GM23248 (cell line): ENCODE results near the gene MYCL. TPM values are rescaled to one million over a fixed set of nuclear protein-coding genes. Genes with fewer than 3 reads are reported as not detected.
"Not testable (repeated sequence)": the region's sequence is repeated elsewhere in the genome, so short reads cannot be mapped to it uniquely, and the experiment has no call there.

ENCODE experiments used
- DNase-seq: peaks from one replicate; pipeline ENCODE4 v3.0.0-alpha.2; 2015
- H2AFZ ChIP-seq: fragments of 200-600 bp; sonication (generic); 2 replicates; pipeline ENCODE4 v1.6.1; 2016; ENCODE audit warnings: antibody characterized with exemption
- H3F3A ChIP-seq: fragments of 200-600 bp; sonication (generic); 2 replicates; pipeline ENCODE4 v1.6.1; 2016; ENCODE audit warnings: mild to moderate bottlenecking, antibody characterized with exemption, mixed run types; ENCODE audit not compliant: insufficient read depth
- H3K27ac ChIP-seq: fragments of 200-600 bp; sonication (generic); 2 replicates; pipeline ENCODE4 v1.5.1; 2016; ENCODE audit warnings: mild to moderate bottlenecking
- H3K27me3 ChIP-seq: fragments of 200-600 bp; sonication (generic); replicated peaks from 2 replicates; pipeline ENCODE4 v1.6.1; 2016; ENCODE audit warnings: mild to moderate bottlenecking; ENCODE audit not compliant: insufficient read depth
- H3K36me3 ChIP-seq: fragments of 200-600 bp; sonication (generic); 2 replicates; pipeline ENCODE4 v1.6.1; 2016; ENCODE audit warnings: low read depth, mild to moderate bottlenecking
- H3K4me1 ChIP-seq: fragments of 200-600 bp; sonication (generic); 2 replicates; pipeline ENCODE4 v1.6.1; 2016; ENCODE audit warnings: mild to moderate bottlenecking; ENCODE audit not compliant: insufficient read depth
- H3K4me2 ChIP-seq: fragments of 200-600 bp; sonication (generic); one replicate; pipeline ENCODE4 v1.6.1; 2016; ENCODE audit warnings: mild to moderate bottlenecking; ENCODE audit not compliant: unreplicated experiment
- H3K4me3 ChIP-seq: fragments of 200-600 bp; sonication (generic); 2 replicates; pipeline ENCODE4 v1.5.1; 2016; ENCODE audit warnings: mild to moderate bottlenecking
- H3K79me2 ChIP-seq: fragments of 200-600 bp; sonication (generic); 2 replicates; pipeline ENCODE4 v1.6.1; 2016; ENCODE audit warnings: mild to moderate bottlenecking; ENCODE audit not compliant: insufficient read depth
- H3K9ac ChIP-seq: fragments of 200-600 bp; sonication (generic); 2 replicates; pipeline ENCODE4 v1.6.1; 2016; ENCODE audit warnings: mild to moderate bottlenecking
- H3K9me2 ChIP-seq: fragments of 200-600 bp; sonication (generic); 2 replicates; pipeline ENCODE4 v1.6.1; 2016; ENCODE audit warnings: mixed run types, mild to moderate bottlenecking, moderate library complexity; ENCODE audit not compliant: insufficient read depth
- H3K9me3 ChIP-seq: fragments of 200-600 bp; sonication (generic); one replicate; pipeline ENCODE4 v1.6.1; 2017; ENCODE audit warnings: low read depth
- H4K20me1 ChIP-seq: fragments of 200-600 bp; sonication (generic); 2 replicates; pipeline ENCODE4 v1.6.0; 2016; ENCODE audit not compliant: insufficient read depth
- EZH2 ChIP-seq: fragments of 200-600 bp; sonication (generic); IDR thresholded peaks from 2 replicates; pipeline ENCODE4 v1.6.1; 2018; ENCODE audit warnings: antibody characterized with exemption, mild to moderate bottlenecking; ENCODE audit not compliant: insufficient read depth, poor library complexity, severe bottlenecking
- EZH2phosphoT487 ChIP-seq: fragments of 200-600 bp; sonication (generic); IDR thresholded peaks from 2 replicates; pipeline ENCODE4 v1.6.1; 2018; ENCODE audit warnings: antibody characterized with exemption, moderate library complexity, mild to moderate bottlenecking, low read depth; ENCODE audit not compliant: insufficient read depth
- WGBS, 2 experiments: methylation state at CpG; one replicate each; pipeline ENCODE4 v1.1.6; 2015 to 2017; ENCODE audit warnings: low lambda C conversion rate in 2 of 2, low coverage in 1 of 2; ENCODE audit errors: missing lambda C conversion rate in 2 of 2; 5-methylcytosine and 5-hydroxymethylcytosine counted together
- in situ Hi-C: fragments of 300-500 bp; cut with MboI; formaldehyde crosslinking; loops from 2 replicates; pipeline ENCODE4 v1.15.0; 2020
- polyA plus RNA-seq: library from polyadenylated mRNA; unstranded; fragments of >200 nt; fragmentation: Nextera tagmentation; extraction: Ambion mirVana; gene quantifications from 2 replicates; pipeline ENCODE4 v1.2.1, GENCODE V29; 2016
- total RNA-seq: library from RNA; depleted of rRNA; stranded (reverse); fragments of >200 nt; shearing (Covaris generic); gene quantifications from 2 replicates; pipeline ENCODE4 v1.2.3, GENCODE V29; 2014

Gene MYCL
- total and polyA plus RNA-seq, 2 experiments from 2014 or later = 0.32 to 0.34 TPM

DNA sequence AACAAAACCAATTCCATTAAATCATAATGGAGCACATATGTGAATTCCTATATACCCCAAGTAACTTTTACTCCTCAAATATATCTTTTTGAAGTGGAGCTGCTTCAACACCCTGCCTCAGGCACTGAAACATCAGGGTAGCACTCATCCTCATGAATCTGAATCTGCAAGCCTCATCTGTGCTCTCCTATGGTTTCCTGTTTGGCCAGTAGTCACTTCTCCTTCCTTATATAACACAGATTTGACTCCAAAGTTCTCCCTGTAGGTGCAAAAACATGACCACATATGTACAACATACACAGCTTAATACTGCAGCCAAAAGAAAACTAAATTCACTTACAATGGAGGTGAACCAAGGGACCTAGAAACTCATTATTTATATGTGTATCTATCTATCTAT, 25.6 kb downstream of the MYCL start:
- Histone ChIP-seq H3K9me3 (no peaks in the 10 kb centered on the region), H3K9ac (no peak overlapping the region), H3K4me3 (no peak overlapping the region), H3K4me1 (no peaks in the 10 kb centered on the region), H3K79me2 (peaks cover 98% of the 10 kb centered on the region), H4K20me1 (no peaks in the 10 kb centered on the region; the same call in none of the 2 replicates), H3K27me3 (no peaks in the 10 kb centered on the region), H2AFZ (no peak overlapping the region), H3F3A (no peaks in the 10 kb centered on the region), H3K36me3 (0 out of 2 replicates have a peak, but pooled peaks cover 9% of the 10 kb centered on the region), H3K27ac (no peak overlapping the region), H3K4me2 (no peak overlapping the region), H3K9me2 (no peaks in the 10 kb centered on the region)
- in situ Hi-C loops = no loop called here
- DNase-seq = no peak
- TF ChIP-seq EZH2 = no peak
- no peak for TF ChIP-seq EZH2phosphoT487

DNA sequence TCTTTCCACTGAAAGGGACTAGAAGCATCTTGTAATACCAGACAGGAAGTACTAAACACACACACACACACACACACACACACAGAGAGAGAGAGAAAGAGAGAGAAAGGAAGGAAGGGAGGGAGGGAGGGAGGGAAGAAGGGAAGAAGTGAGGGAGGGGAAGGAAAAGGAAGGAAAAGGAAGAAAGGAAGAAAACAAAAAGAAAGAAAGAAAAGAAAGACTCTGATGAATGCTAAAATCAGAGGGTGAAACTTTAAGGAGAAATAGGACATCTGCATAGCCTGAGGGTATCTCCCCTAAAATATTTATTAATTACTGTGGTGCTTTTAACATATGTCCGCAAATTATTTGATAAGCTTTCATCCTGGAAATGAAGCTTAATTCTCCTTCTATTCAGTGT, 29.0 kb downstream of the MYCL start:
- Histone ChIP-seq H4K20me1 (no peaks in the 10 kb centered on the region; the same call in 1 of the 2 replicates), H3K9ac (no peak overlapping the region), H3F3A (peaks cover 8% of the 10 kb centered on the region), H3K27me3 (no peaks in the 10 kb centered on the region), H3K4me1 (peaks cover 6% of the 10 kb centered on the region), H3K4me2 (no peak overlapping the region), H3K9me2 (no peaks in the 10 kb centered on the region), H2AFZ (no peak overlapping the region), H3K9me3 (no peaks in the 10 kb centered on the region), H3K79me2 (peaks cover 93% of the 10 kb centered on the region), H3K4me3 (no peak overlapping the region), H3K36me3 (0 out of 2 replicates have a peak, but pooled peaks cover 8% of the 10 kb centered on the region), H3K27ac (no peak overlapping the region)
- in situ Hi-C loops = no loop called here
- TF ChIP-seq EZH2 (no peak), EZH2phosphoT487 (no peak)
- DNase-seq = no peak
- WGBS, 2 experiments = 93 to 98% methylated on average over 1 of the region's 1 CpG

GRCh38 chr1:39871796-39872195, 29.9 kb downstream of the MYCL start:
- H3K9me2 ChIP-seq = no peaks in the 10 kb centered on the region
- H3K79me2 ChIP-seq = peaks cover 89% of the 10 kb centered on the region
- peaks cover 16% of the 10 kb centered on the region for H3F3A ChIP-seq
- H2AFZ ChIP-seq = no peak overlapping the region
- 0 out of 2 replicates have a peak, but pooled peaks cover 3% of the 10 kb centered on the region for H3K36me3 ChIP-seq
- H3K9ac ChIP-seq = no peak overlapping the region
- H3K4me1 ChIP-seq = peaks cover 15% of the 10 kb centered on the region
- H4K20me1 ChIP-seq = no peaks in the 10 kb centered on the region; the same call in 1 of the 2 replicates
- H3K4me2 ChIP-seq = no peak overlapping the region
- H3K27ac ChIP-seq = no peak overlapping the region
- H3K4me3 ChIP-seq = no peak overlapping the region
- in situ Hi-C loops = no loop called here
- TF ChIP-seq EZH2phosphoT487 (no peak), EZH2 (no peak)
- H3K27me3 ChIP-seq = no peaks in the 10 kb centered on the region
- DNase-seq = no peak
- H3K9me3 ChIP-seq = no peaks in the 10 kb centered on the region

DNA sequence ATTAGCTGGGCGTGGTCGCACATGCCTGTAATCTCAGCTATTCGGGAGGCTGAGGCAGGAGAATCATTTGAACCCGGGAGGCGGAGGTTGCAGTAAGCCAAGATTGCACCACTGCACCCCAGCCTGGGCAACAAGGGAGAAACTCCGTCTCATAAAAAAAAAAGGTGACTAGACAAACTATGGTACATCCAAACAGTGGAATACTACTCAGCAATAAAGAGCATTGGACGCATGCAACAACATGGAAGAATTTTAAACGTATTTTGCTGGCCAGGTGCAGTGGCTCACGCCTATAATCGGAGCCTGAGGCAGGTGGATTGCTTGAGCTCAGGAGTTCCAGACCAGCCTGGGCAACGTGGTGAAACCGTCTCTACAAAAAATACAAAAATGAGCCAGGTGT, 30.7 kb downstream of the MYCL start:
- peaks cover 87% of the 10 kb centered on the region for H3K79me2 ChIP-seq
- H3K27me3 ChIP-seq, H3K9ac ChIP-seq, DNase-seq, H3K9me3 ChIP-seq, H3K27ac ChIP-seq, H3K9me2 ChIP-seq, H3K4me2 ChIP-seq, in situ Hi-C loops, H2AFZ ChIP-seq, H4K20me1 ChIP-seq, H3K36me3 ChIP-seq, H3K4me3 ChIP-seq: not testable (repeated sequence)
- peaks cover 23% of the 10 kb centered on the region for H3F3A ChIP-seq
- H3K4me1 ChIP-seq = peaks cover 21% of the 10 kb centered on the region
- 95 to 99% methylated on average over 12 of the region's 12 CpGs for WGBS, 2 experiments

DNA sequence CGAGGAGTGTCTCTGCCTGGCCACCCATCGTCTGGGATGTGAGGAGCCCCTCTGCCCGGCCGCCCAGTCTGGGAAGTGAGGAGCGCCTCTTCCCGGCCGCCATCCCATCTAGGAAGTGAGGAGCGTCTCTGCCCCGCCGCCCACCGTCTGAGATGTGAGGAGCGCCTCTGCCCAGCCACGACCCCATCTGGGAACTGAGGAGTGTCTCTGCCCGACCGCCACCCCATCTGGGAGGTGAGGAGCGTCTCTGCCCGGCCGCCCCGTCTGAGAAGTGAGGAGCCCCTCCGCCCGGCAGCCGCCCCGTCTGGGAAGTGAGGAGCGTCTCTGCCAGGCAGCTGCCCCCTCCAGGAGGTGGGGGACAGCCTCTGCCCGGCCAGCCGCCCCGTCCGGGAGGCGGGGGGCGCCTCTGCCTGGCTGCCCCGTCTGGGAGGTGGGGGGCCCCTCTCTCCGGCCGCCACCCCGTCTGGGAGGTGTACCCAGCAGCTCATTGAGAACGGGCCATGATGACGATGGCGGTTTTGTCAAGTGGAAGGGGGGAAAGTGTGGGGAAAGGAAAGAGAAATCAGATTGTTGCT, 32.1 kb downstream of the MYCL start:
- WGBS, 2 experiments = 97 to 100% methylated on average over 11 to 37 of the region's 37 CpGs
- H3K9me3 ChIP-seq, H3K36me3 ChIP-seq, H2AFZ ChIP-seq, H3K4me3 ChIP-seq, in situ Hi-C loops, H3K4me2 ChIP-seq, H3K9ac ChIP-seq, DNase-seq, H3K27ac ChIP-seq, H3K27me3 ChIP-seq, H4K20me1 ChIP-seq, H3K9me2 ChIP-seq: not testable (repeated sequence)
- peaks cover 87% of the 10 kb centered on the region for H3K79me2 ChIP-seq
- peaks cover 28% of the 10 kb centered on the region for H3F3A ChIP-seq
- peaks cover 21% of the 10 kb centered on the region for H3K4me1 ChIP-seq
